ENCODE data around the gene RALB.

The RALB gene

DNA sequence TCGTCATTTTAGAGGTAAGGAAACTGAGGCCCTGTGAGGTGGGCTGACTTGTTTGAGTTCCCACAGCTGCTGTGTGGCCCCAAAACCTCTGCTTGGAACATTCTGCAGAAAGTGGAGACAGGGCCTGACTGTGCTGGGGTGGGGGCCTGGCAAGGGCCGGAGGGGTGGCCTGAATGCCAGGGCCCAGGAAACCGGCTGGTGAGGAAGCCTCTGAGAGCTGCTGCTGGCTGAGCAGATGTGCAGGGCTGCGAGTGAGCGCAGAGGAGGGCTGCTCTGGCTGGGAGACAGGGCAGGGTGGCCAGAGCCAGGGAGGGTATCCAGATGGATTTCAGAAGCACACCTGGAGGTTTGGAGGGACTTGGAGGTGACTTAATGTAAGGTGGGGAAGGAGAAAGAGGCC lies 63.4 kb downstream of the RALB start:
- Histone ChIP-seq H3K4me1 (ENCODE audit: control insufficient read depth, insufficient read depth, low read length) (no peaks in the 10 kb centered on the region), H3K36me3 (ENCODE audit: control insufficient read depth in 2 of 2, insufficient read depth in 1 of 2, low read length in 2 of 2) (no peaks in the 10 kb centered on the region), H3K4me3 (ENCODE audit: low read depth, low read length) (no peak overlapping the region), H3K27ac (ENCODE audit: extremely low read depth, low read depth, low read length) (no peak overlapping the region), H3K9me3 (ENCODE audit: control insufficient read depth, insufficient read depth, low read depth, low read length) (no peaks in the 10 kb centered on the region)
- ChIA-PET CTCF (interaction anchor here (0.6 kb wide), 1 partner anchor 697 kb away, joined by 3 read pairs; no protein-coding TSS in a partner anchor), POLR2A (no interaction called here)
- no peak for TF ChIP-seq SALL2 (tag by site-specific recombination; IDR thresholded peaks at IDR 0.05; ENCODE audit: borderline replicate concordance)

DNA sequence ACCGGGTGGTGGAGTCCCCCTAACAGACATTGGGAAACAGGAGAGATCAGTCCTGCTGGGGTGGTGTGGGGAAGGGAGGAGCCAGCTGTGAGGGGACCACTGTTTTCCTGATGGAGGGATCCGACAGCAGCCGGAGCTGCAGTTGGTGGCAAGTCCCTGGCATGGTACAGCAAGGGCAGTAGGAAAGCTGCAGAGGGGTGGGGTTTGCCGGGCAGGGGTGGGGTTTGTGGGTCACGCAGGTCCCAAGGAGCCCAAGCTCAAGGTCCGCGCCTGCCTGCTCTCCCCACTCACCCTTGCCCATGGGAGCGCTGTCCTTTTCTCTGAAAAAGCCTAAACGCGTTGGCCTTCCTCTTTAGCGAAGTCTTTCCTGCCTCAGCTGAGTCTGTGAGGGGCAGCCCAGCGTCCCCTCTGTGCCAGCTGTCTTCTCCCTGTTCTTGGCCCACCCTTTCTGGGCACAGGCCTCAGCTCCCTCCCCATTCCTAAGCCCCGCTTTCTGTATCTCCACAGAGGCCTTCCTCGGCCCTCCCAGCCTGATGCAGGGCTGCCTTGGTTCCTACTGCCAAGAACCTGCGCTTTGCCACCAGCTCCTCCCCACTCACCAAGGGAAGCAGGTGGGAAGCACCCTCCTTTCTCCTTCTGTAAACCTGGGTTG lies 64.0 kb downstream of the RALB start:
- Histone ChIP-seq H3K27ac (ENCODE audit: extremely low read depth, low read depth, low read length) (no peak overlapping the region), H3K4me3 (ENCODE audit: low read depth, low read length) (no peak overlapping the region), H3K36me3 (ENCODE audit: control insufficient read depth in 2 of 2, insufficient read depth in 1 of 2, low read length in 2 of 2) (no peaks in the 10 kb centered on the region), H3K4me1 (ENCODE audit: control insufficient read depth, insufficient read depth, low read length) (no peaks in the 10 kb centered on the region), H3K9me3 (ENCODE audit: control insufficient read depth, insufficient read depth, low read depth, low read length) (no peaks in the 10 kb centered on the region)
- TF ChIP-seq PRDM2 (tag by site-specific recombination; IDR thresholded peaks at IDR 0.05; ENCODE audit: borderline replicate concordance) (no peak), ZFHX2 (tag by site-specific recombination; conservative IDR thresholded peaks at IDR 0.05) (no peak), KLF17 (tag by site-specific recombination; IDR thresholded peaks at IDR 0.05) (no peak), ZNF645 (tag by site-specific recombination; IDR thresholded peaks at IDR 0.05) (no peak), ZNF24 (tag by site-specific recombination; IDR thresholded peaks at IDR 0.05) (no peak), ZNF660 (tag by site-specific recombination; IDR thresholded peaks at IDR 0.05) (no peak), ZNF239 (tag by site-specific recombination; IDR thresholded peaks at IDR 0.05) (no peak)
- TF ChIP-seq, protein P1, sequence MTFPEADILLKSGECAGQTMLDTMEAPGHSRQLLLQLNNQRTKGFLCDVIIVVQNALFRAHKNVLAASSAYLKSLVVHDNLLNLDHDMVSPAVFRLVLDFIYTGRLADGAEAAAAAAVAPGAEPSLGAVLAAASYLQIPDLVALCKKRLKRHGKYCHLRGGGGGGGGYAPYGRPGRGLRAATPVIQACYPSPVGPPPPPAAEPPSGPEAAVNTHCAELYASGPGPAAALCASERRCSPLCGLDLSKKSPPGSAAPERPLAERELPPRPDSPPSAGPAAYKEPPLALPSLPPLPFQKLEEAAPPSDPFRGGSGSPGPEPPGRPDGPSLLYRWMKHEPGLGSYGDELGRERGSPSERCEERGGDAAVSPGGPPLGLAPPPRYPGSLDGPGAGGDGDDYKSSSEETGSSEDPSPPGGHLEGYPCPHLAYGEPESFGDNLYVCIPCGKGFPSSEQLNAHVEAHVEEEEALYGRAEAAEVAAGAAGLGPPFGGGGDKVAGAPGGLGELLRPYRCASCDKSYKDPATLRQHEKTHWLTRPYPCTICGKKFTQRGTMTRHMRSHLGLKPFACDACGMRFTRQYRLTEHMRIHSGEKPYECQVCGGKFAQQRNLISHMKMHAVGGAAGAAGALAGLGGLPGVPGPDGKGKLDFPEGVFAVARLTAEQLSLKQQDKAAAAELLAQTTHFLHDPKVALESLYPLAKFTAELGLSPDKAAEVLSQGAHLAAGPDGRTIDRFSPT (tag by site-specific recombination; IDR thresholded peaks at IDR 0.05): no peak
- TF ChIP-seq, protein P2, sequence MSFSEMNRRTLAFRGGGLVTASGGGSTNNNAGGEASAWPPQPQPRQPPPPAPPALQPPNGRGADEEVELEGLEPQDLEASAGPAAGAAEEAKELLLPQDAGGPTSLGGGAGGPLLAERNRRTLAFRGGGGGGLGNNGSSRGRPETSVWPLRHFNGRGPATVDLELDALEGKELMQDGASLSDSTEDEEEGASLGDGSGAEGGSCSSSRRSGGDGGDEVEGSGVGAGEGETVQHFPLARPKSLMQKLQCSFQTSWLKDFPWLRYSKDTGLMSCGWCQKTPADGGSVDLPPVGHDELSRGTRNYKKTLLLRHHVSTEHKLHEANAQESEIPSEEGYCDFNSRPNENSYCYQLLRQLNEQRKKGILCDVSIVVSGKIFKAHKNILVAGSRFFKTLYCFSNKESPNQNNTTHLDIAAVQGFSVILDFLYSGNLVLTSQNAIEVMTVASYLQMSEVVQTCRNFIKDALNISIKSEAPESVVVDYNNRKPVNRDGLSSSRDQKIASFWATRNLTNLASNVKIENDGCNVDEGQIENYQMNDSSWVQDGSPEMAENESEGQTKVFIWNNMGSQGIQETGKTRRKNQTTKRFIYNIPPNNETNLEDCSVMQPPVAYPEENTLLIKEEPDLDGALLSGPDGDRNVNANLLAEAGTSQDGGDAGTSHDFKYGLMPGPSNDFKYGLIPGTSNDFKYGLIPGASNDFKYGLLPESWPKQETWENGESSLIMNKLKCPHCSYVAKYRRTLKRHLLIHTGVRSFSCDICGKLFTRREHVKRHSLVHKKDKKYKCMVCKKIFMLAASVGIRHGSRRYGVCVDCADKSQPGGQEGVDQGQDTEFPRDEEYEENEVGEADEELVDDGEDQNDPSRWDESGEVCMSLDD (tag by site-specific recombination; IDR thresholded peaks at IDR 0.05): no peak
- ChIA-PET CTCF (interaction anchor here (0.9 kb wide), 1 partner anchor 12 kb away, joined by 3 read pairs; no protein-coding TSS in a partner anchor), POLR2A (no interaction called here)

All from HEK293 (cell line).